ENCODE measurements around the gene CROCC.
"Not testable (repeated sequence)": the region's sequence is repeated elsewhere in the genome, so short reads cannot be mapped to it uniquely, and the experiment has no call there.

The CROCC gene

GRCh38 chr1:16946185-16946584 lies 24.5 kb downstream of the CROCC start:
- DNase-seq = not testable (repeated sequence)

- no peak for DNase-seq
Observed at GRCh38 chr1:16946646-16947045, 24.9 kb downstream of the CROCC start.

- not testable (repeated sequence) for DNase-seq
Observed at GRCh38 chr1:16948282-16948891, 26.7 kb downstream of the CROCC start.

DNA sequence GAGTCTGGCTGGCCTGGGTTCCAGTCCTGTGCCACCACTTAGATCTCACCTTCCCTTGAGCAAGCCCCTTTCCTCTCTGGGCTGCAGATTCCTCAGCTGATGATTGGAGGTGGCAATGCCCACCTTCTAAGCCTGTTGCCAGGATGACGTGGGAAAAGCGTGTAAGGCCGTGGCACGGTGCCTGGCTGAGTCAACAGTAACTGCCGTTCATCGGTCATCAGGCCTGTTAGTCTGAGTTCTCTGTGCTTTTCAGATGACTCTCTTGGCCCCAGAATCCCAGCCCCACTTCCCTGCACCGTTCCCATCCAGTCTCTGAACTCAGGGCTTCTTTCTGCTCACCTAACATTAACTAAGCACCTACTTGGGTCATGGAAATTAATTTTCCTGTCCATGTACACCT lies 27.3 kb downstream of the CROCC start:
- not testable (repeated sequence) for DNase-seq

GRCh38 chr1:16952376-16952775 lies 30.6 kb downstream of the CROCC start:
- DNase-seq = not testable (repeated sequence)

- no peak for DNase-seq
Observed at GRCh38 chr1:16954579-16954978, 32.8 kb downstream of the CROCC start.

DNA sequence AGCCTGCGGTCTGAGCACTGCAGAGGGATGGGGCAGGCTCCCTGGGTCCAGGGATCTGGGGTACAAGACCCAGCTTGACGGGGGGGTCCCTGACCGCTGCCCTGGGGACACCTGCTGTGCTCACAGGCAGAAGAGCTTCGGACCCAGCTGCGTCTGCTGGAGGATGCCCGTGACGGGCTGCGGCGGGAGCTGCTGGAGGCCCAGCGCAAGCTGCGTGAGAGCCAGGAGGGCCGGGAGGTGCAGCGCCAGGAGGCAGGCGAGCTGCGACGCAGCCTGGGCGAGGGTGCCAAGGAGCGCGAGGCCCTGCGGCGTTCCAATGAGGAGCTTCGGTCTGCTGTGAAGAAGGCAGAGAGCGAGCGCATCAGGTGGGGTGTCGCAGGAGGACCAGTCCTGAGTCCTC lies 33.5 kb downstream of the CROCC start:
- DNase-seq = no peak

DNA sequence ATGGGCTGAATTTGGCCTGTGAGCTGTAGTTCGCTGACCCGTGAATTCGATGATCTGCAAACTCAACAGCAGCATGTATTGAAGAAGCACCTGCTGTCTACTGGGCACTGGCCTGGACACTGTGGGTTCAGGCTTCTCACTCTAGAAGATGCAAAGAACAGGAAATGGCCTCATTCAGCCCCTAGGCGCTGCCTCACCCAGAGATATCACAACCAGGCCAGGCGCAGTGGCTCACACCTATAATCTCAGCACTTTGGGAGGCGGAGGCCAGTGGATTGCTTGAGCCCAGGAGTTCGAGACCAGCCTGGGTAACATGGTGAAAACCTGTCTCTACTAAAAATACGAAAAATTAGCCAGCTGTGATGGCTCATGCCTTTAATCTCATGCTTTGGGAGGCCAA lies 35.0 kb downstream of the CROCC start:
- no peak for DNase-seq

GRCh38 chr1:16957731-16958130 lies 36.0 kb downstream of the CROCC start:
- DNase-seq = no peak

DNA sequence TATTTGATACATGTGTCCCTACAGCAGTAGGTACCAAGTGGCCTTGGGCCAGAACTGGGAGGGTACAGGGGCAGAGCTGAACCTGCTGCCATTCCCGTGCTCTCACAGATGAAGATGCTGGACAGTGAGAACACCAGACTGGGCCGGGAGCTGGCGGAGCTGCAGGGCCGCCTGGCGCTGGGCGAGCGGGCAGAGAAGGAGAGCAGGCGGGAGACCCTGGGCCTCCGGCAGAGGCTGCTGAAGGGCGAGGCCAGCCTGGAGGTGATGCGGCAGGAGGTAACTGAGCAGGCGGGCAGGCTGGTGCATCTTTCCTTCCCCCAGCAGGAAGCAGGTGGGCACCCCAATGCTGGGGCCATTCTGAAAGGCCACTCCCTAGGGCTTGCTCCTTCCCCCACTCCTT lies 36.7 kb downstream of the CROCC start:
- no peak for DNase-seq

DNA sequence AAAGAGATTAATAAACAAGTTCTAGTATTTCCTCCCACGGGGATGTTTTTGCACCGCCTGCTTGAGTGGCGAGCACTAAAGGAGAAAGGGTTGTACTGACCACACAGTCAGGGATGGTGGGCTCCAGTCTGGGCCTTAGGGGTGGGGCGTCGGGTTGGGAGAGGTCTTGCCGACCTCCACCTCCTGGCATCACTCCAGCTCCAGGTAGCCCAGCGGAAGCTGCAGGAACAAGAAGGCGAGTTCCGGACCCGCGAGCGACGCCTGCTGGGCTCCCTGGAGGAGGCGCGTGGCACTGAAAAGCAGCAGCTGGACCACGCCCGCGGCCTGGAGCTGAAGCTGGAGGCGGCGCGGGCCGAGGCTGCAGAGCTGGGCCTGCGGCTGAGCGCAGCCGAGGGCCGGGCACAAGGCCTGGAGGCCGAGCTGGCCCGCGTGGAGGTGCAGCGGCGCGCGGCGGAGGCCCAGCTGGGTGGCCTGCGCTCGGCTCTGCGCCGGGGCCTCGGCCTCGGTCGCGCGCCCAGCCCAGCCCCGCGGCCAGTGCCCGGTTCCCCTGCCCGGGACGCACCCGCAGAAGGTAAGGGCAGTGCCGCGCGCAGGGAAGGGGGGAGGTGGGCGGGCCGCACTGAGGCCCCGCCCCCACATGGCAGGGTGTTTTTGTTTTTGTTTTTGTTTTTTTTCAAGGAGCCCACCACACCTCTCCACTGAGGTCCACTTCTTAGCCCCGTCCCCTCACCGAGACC lies 39.0 kb downstream of the CROCC start:
- peak; percentile 78 for DNase-seq

DNA sequence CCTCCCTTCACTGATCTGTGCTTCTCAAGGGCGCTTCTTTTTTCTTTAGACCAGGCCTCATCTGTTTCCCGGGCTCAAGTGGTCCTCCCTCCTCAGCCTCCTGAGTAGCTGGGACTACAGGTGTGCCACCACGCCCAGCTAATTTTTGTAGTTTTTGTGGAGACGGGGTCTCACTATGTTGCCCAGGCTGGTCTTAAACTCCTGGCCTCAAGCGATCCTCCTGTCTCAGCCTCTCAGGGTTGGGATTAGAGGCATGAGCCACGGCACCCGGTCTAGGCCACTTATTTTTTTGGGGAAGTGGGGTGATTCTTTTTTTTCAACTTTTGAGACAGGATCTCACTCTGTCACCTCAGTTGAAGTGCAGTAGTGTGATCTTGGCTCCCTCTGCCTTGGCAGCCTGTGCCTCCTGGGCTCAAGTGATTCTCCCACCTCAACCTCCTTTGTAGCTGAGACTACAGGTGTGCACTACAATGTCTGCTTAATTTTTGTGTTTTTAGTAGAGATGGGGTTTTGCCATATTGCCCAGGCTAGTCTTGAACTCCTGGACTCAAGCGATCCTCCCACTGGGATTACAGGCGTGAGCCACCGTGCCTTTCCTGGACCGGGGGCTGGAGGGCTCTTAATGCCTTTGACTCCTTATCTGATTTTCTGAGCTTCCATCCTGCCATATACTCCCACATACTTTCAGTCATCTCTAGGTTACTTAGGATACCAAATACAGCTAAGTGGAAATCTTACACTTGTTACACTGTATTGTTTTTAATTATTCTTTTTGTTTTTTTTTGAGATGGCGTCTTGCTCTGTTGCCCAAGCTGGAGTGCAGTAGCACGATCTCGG lies 39.8 kb downstream of the CROCC start:
- no peak for DNase-seq

- DNase-seq = not testable (repeated sequence)
Observed at GRCh38 chr1:16964169-16964568, 42.4 kb downstream of the CROCC start.

DNA sequence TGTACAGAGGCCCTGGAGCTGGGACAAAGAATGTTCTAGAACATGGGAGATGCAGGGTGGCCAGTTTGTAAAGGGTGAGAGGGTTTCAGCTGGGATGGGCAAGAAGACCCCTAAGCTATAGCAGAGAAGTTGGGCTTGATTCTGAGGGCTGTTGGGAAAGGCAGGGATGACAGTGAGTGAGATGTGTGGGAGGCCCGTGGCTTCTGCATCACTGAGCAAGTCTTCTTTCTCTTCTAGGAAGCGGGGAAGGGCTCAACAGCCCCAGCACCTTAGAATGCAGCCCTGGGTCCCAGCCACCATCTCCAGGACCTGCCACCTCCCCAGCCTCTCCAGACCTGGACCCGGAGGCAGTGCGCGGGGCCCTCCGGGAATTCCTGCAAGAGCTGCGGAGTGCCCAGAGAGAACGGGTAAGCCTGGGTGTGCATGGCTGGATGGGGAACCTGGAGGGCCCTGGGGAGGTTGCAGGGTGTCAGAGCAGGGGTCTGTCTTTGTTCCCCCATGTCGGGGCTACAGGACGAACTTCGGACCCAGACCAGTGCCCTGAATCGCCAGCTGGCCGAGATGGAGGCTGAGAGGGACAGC lies 43.8 kb downstream of the CROCC start:
- DNase-seq = no peak

DNA sequence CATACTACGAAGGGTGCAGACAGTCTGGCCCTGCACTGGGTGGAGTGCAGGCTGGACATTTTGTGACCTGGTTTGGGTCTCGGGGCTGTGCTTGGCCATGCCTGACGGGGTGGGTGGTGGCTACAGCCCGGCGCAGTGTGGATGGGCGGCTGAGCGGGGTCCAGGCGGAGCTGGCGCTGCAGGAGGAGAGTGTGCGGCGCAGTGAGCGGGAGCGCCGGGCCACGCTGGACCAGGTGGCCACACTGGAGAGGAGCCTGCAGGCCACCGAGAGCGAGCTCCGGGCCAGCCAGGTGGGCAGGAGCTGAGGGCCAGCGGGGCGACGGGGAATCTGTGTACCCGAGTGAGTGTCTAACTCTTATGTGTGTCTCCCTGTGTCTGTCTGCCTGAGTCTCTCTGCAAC lies 44.6 kb downstream of the CROCC start:
- DNase-seq = no peak

- no peak for DNase-seq
Observed at GRCh38 chr1:16967095-16967575, 45.4 kb downstream of the CROCC start.

- DNase-seq = no peak
Observed at GRCh38 chr1:16967962-16968361, 46.2 kb downstream of the CROCC start.

DNA sequence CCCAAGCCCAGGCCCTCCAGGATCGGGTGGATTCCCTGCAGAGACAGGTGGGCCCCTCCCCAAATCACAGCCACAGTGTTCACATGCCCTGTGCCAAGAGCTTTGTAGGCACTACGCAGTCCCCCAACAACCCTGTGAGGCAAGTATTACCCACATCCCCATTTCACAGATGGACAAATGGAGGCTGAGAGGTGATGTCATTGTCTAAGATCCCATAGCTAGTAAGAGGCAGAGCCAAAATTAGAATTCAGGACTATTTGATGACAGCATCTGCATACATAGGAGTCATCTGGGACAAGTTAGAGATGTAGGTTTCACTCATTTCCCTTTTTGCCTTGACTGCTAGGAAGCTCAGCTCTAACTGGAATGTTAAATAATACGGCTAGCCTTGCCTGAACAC lies 46.6 kb downstream of the CROCC start:
- no peak for DNase-seq

DNA sequence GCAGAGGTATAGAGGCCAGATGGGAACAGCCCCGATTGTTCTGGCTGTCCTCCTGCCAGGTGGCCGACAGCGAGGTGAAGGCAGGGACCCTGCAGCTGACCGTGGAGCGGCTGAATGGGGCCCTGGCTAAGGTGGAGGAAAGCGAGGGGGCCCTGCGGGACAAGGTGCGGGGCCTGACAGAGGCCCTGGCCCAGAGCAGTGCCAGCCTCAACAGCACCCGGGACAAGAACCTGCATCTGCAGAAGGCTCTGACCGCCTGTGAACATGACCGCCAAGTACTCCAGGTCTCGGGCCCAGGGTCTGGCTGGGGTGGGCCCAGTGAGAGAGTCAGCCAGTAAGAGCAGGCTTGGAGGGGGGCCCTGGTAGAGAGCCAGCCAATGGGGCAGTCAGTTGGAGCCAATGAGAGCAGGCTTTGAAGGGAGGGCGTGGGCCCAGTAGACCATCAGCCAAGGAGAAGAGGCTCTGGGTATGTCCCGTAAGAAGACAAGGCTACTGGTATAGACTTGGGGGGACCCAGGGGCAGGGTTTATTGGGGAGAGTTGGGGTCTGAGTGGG lies 47.4 kb downstream of the CROCC start:
- no peak for DNase-seq

GRCh38 chr1:16969651-16970050 lies 47.9 kb downstream of the CROCC start:
- DNase-seq = no peak

DNA sequence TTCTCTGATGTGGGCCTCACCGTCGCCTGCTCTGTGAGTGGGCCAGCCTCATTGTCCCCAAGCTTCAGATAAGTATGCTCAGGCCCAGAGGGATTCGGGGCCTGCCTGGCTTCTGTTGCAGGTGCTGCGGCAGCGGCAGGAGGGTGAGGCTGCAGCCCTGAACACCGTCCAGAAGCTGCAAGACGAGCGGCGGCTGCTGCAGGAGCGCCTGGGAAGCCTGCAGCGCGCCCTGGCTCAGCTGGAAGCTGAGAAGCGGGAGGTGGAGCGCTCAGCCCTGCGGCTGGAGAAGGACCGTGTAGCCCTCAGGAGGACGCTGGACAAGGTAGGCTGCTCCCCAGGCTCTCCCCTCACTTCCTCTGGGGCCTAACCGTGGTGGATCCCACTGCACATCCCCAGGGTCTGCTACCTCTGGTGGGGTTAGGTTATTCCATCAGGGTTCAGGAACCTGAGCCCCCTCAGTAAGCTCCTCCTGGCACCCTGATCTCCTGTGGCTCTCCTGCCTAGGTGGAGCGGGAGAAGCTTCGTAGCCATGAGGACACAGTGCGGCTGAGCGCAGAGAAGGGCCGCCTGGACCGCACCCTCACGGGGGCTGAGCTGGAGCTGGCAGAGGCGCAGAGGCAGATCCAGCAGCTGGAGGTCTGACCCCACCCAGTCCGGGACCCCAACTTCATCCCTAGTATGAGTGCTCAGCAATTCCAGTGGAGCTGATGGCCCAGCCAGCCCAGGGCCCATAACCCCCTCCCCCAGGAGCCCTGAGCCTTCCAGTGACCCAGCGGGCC lies 48.6 kb downstream of the CROCC start:
- no peak for DNase-seq

Measured in NCI-H1436 (cell line).